Kidney (tissue), 14 donors: Measurements from ENCODE around the gene DSCAM. TPM values are rescaled to one million over a fixed set of nuclear protein-coding genes. Genes with fewer than 3 reads are reported as not detected.

Source experiments
- DNase-seq, 5 donors: peaks; one replicate each; pipeline ENCODE4 v3.0.0-alpha.2; 2013 to 2020
- FAIRE-seq: peaks from 2 replicates; lab custom pipeline; 2012; peaks lifted over from hg19 to GRCh38; lab: Jason Lieb, UNC
- H3K27ac ChIP-seq, 2 donors: one replicate each; pipeline ENCODE4 v1.7.0; 2013; ENCODE audit warnings: low read depth in 2 of 2, low read length in 2 of 2, inconsistent platforms in 1 of 2
- H3K27me3 ChIP-seq: one replicate; pipeline ENCODE4 v1.7.1; 2013; ENCODE audit warnings: low read length, inconsistent platforms; ENCODE audit not compliant: control insufficient read depth, insufficient read depth
- H3K36me3 ChIP-seq, 3 donors: one replicate each; pipeline versions ENCODE4 v1.7.0 to v1.7.1; 2013; ENCODE audit warnings: low read length in 3 of 3, control low read depth in 1 of 3, inconsistent platforms in 1 of 3; ENCODE audit not compliant: insufficient read depth in 3 of 3, control insufficient read depth in 2 of 3
- H3K4me1 ChIP-seq, 3 donors: one replicate each; pipeline versions ENCODE4 v1.7.0 to v1.7.1; 2013; ENCODE audit warnings: low read length in 3 of 3, inconsistent platforms in 1 of 3, low read depth in 1 of 3; ENCODE audit not compliant: control insufficient read depth in 2 of 3, insufficient read depth in 2 of 3
- H3K4me3 ChIP-seq, 3 donors: one replicate each; pipeline versions ENCODE4 v1.7.0 to v1.8.1; 2013; ENCODE audit warnings: low read length in 3 of 3, control low read depth in 1 of 3, inconsistent platforms in 1 of 3
- H3K9ac ChIP-seq, 3 donors: one replicate each; pipeline versions ENCODE4 v1.7.0 to v1.7.1; 2013; ENCODE audit warnings: low read length in 3 of 3, control low read depth in 1 of 3, inconsistent platforms in 1 of 3
- H3K9me3 ChIP-seq, 3 donors: one replicate each; pipeline versions ENCODE4 v1.7.0 to v1.7.1; 2013; ENCODE audit warnings: low read length in 3 of 3, control low read depth in 1 of 3, inconsistent platforms in 1 of 3; ENCODE audit not compliant: control insufficient read depth in 2 of 3, insufficient read depth in 1 of 3
- CTCF ChIP-seq: IDR thresholded peaks from 3 replicates; pipeline ENCODE4 v1.5.1; 2012; ENCODE audit warnings: mild to moderate bottlenecking, moderate library complexity, borderline replicate concordance; ENCODE audit not compliant: insufficient read depth; ENCODE audit errors: extremely low read depth
- intact Hi-C: fragments of 100-400 bp; cut with DNase I; formaldehyde crosslinking; loops from one replicate; pipeline ENCODE4 v1.11.1; 2022
- polyA plus RNA-seq: library from polyadenylated mRNA; stranded (reverse); fragments of 350-450 nt; fragmentation: Illumina TruSeq; extraction: RNeasy Lipid Tissue Mini Kit (QIAGEN cat#74804); gene quantifications from one replicate; pipeline ENCODE4 v1.2.3, GENCODE V29; 2014; ENCODE audit warnings: low read depth, low replicate concordance; ENCODE audit not compliant: insufficient read depth
- total RNA-seq: library from RNA; stranded (reverse); fragmentation: NEBNext Ultra II Directional; extraction: Animal tissue kit (Norgen Biotek cat#: 25700); gene quantifications from one replicate; pipeline ENCODE4 v1.2.1, GENCODE V29; 2021
- donor health status: control.
- donor health status: control.
- donor health status: control.
- donor health status: control.
- donor health status: control.
- donor health status: DM: yes; HTN: yes; CAD: no.
- donor health status: Normal renal cell carcinoma (clear cell type).

The DSCAM gene
- total and polyA plus RNA-seq, 2 donors from 2014 or later = not detected

- H3K27me3 ChIP-seq = no peaks in the 10 kb centered on the region
- no peaks in the 10 kb centered on the region for H3K36me3 ChIP-seq
- no peaks in the 10 kb centered on the region for H3K9me3 ChIP-seq
- FAIRE-seq = peak; percentile 17
- H3K27ac ChIP-seq = no peak overlapping the region
- no peaks in the 10 kb centered on the region for H3K4me1 ChIP-seq
- DNase-seq = peak in 2 of 5 donors; percentile 54 to 64
- intact Hi-C loops = no loop called here
- no peak overlapping the region for H3K4me3 ChIP-seq
- no peak overlapping the region for H3K9ac ChIP-seq
- TF ChIP-seq CTCF = peak; percentile 90
Observed at GRCh38 chr21:40120940-40121575, 725.9 kb downstream of the DSCAM start.

GRCh38 chr21:40118527-40118926 lies 728.4 kb downstream of the DSCAM start:
- intact Hi-C loops = no loop called here
- Histone ChIP-seq H3K9me3 (no peaks in the 10 kb centered on the region), H3K27ac (no peak overlapping the region), H3K9ac (no peak overlapping the region), H3K4me1 (no peaks in the 10 kb centered on the region), H3K27me3 (no peaks in the 10 kb centered on the region), H3K4me3 (no peak overlapping the region), H3K36me3 (no peaks in the 10 kb centered on the region)
- no peak for FAIRE-seq
- TF ChIP-seq CTCF = no peak
- no peak for DNase-seq

DNA sequence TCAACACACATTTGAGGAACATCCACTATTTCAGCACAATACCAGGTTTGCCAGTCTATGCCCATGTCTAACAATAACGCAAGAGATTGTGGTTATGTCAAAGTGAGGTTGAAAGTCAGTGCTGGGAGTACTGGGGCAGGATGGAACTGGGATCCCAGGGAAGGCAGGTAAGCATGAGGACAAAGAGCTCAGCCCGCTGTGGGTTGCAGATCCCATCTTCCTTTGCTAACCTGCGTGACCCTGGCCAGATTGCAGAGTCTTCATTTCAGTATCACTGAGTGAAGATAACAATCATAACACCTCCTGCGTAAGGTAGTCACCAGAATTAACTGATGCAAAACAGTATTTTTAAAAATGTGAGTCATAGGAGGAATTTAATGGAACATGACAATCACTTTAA lies 729.7 kb downstream of the DSCAM start:
- Histone ChIP-seq H3K9ac (no peak overlapping the region), H3K36me3 (no peaks in the 10 kb centered on the region), H3K4me3 (no peak overlapping the region), H3K4me1 (no peaks in the 10 kb centered on the region), H3K27ac (no peak overlapping the region), H3K9me3 (no peaks in the 10 kb centered on the region), H3K27me3 (no peaks in the 10 kb centered on the region)
- no peak for TF ChIP-seq CTCF
- no peak for DNase-seq
- intact Hi-C loops = no loop called here
- FAIRE-seq = no peak

DNA sequence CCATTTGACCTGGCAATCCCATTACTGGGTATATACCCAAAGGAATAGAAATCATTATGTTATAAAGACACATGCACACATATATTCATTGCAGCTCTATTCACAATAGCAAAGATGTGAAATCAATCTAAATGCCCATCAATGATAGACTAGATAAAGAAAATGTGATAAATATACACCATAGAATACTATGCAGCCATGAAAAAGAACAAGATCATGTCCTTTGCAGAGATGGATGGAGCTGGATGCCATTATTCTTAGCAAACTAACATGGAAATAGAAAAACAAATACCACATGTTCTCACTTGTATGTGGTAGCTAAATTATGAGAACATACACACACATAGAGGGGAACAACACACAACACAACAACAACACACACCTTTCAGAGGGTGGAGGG lies 731.2 kb downstream of the DSCAM start:
- Histone ChIP-seq H3K4me3 (no peak overlapping the region), H3K9ac (no peak overlapping the region), H3K36me3 (no peaks in the 10 kb centered on the region), H3K27ac (no peak overlapping the region), H3K4me1 (no peaks in the 10 kb centered on the region), H3K9me3 (no peaks in the 10 kb centered on the region), H3K27me3 (no peaks in the 10 kb centered on the region)
- intact Hi-C loops = no loop called here
- DNase-seq (no peak), FAIRE-seq (no peak)
- no peak for TF ChIP-seq CTCF
